DND-41 (cell line): Measurements from ENCODE around the gene XKR7.
A peak's percentile ranks its signal among the peaks of the same experiment; 100 is the strongest.

Experiments
- ATAC-seq: fragments of 200-7000 bp; cut with Tn5 transposase; 3 replicates; pipeline ENCODE4 v1.9.1; 2021; ENCODE audit warnings: low read depth; ENCODE audit not compliant: insufficient read depth
- DNase-seq: peaks from one replicate; pipeline ENCODE4 v3.0.0-alpha.2; 2020
- H2AFZ ChIP-seq: 2 replicates; pipeline ENCODE4 v1.6.0; 2012; ENCODE audit warnings: low read depth, low read length
- H3K27ac ChIP-seq: 2 replicates; pipeline ENCODE4 v1.5.1; 2012; ENCODE audit warnings: low read length, inconsistent platforms
- H3K27me3 ChIP-seq: fragments of 200-600 bp; sonication (generic); 2 replicates; pipeline ENCODE4 v1.6.0; 2012; ENCODE audit warnings: low read length, mild to moderate bottlenecking, inconsistent platforms; ENCODE audit not compliant: insufficient read depth, poor library complexity
- H3K36me3 ChIP-seq: 2 replicates; pipeline ENCODE4 v1.5.1; 2012; ENCODE audit warnings: low read length, inconsistent platforms; ENCODE audit not compliant: insufficient read depth
- H3K4me1 ChIP-seq: 2 replicates; pipeline ENCODE4 v1.5.1; 2012; ENCODE audit warnings: mild to moderate bottlenecking, low read length; ENCODE audit not compliant: insufficient read depth
- H3K4me2 ChIP-seq: 2 replicates; pipeline ENCODE4 v1.6.0; 2012; ENCODE audit warnings: mild to moderate bottlenecking, moderate library complexity, low read length, inconsistent platforms; ENCODE audit not compliant: insufficient read depth
- H3K4me3 ChIP-seq, 2 experiments: fragments of 200-600 bp in 1 of 2; shearing (Covaris generic) in 1 of 2; 2 replicates each; pipeline ENCODE4 v1.5.1; 2012 to 2016; ENCODE audit warnings: inconsistent platforms in 2 of 2, low read length in 2 of 2, mild to moderate bottlenecking in 2 of 2, low read depth in 1 of 2, moderate library complexity in 1 of 2
- H3K79me2 ChIP-seq: 2 replicates; pipeline ENCODE4 v1.6.0; 2012; ENCODE audit warnings: low read length, inconsistent platforms; ENCODE audit not compliant: insufficient read depth
- H3K9ac ChIP-seq: 2 replicates; pipeline ENCODE4 v1.6.0; 2012; ENCODE audit warnings: low read depth, mild to moderate bottlenecking, inconsistent platforms, low read length, moderate library complexity
- H3K9me3 ChIP-seq: 2 replicates; pipeline ENCODE4 v1.5.1; 2012; ENCODE audit warnings: low read length, moderate library complexity, mild to moderate bottlenecking, inconsistent platforms; ENCODE audit not compliant: insufficient read depth, severe bottlenecking
- H4K20me1 ChIP-seq: 2 replicates; pipeline ENCODE4 v1.6.0; 2012; ENCODE audit warnings: low read length; ENCODE audit not compliant: insufficient read depth
- CTCF ChIP-seq: IDR thresholded peaks from 2 replicates; pipeline ENCODE4 v1.5.1; 2012; ENCODE audit warnings: borderline replicate concordance, low read length, moderate library complexity, mild to moderate bottlenecking; ENCODE audit not compliant: poor library complexity, severe bottlenecking; ENCODE audit errors: extremely low read depth
- EZH2 ChIP-seq: IDR thresholded peaks from 3 replicates; pipeline ENCODE4 v1.6.1; 2012; ENCODE audit warnings: borderline replicate concordance, low read depth, mild to moderate bottlenecking, moderate library complexity, low read length, inconsistent platforms; ENCODE audit not compliant: severe bottlenecking

The XKR7 gene

GRCh38 chr20:31968291-31969126 lies 558 bp downstream of the XKR7 start:
- ATAC-seq (peak; percentile 99), DNase-seq (peak; percentile 89)
- Histone ChIP-seq H3K79me2 (no peaks in the 10 kb centered on the region), H3K27ac (no peak overlapping the region), H3K4me1 (no peaks in the 10 kb centered on the region), H3K9me3 (no peaks in the 10 kb centered on the region), H3K4me3 (no peak overlapping the region), H2AFZ (no peak overlapping the region), H3K27me3 (no peaks in the 10 kb centered on the region), H4K20me1 (peaks cover 6% of the 10 kb centered on the region), H3K4me2 (no peak overlapping the region), H3K36me3 (no peaks in the 10 kb centered on the region), H3K9ac (no peak overlapping the region)
- TF ChIP-seq CTCF = no peak
- TF ChIP-seq EZH2 = no peak

GRCh38 chr20:31969991-31970390 lies 2.0 kb downstream of the XKR7 start:
- DNase-seq (no peak), ATAC-seq (no peak)
- TF ChIP-seq EZH2 (no peak), CTCF (no peak)
- Histone ChIP-seq H3K27ac (no peak overlapping the region), H3K36me3 (no peaks in the 10 kb centered on the region), H3K9ac (no peak overlapping the region), H3K4me1 (no peaks in the 10 kb centered on the region), H3K79me2 (no peaks in the 10 kb centered on the region), H4K20me1 (peaks cover 8% of the 10 kb centered on the region), H3K4me2 (no peak overlapping the region), H3K4me3 (no peak overlapping the region), H3K27me3 (no peaks in the 10 kb centered on the region), H3K9me3 (no peaks in the 10 kb centered on the region), H2AFZ (no peak overlapping the region)

GRCh38 chr20:31972471-31973021 lies 4.6 kb downstream of the XKR7 start:
- Histone ChIP-seq H2AFZ (no peak overlapping the region), H3K79me2 (no peaks in the 10 kb centered on the region), H4K20me1 (peaks cover 6% of the 10 kb centered on the region), H3K4me2 (no peak overlapping the region), H3K4me1 (no peaks in the 10 kb centered on the region), H3K27me3 (no peaks in the 10 kb centered on the region), H3K4me3 (no peak overlapping the region), H3K36me3 (no peaks in the 10 kb centered on the region), H3K9ac (no peak overlapping the region), H3K27ac (no peak overlapping the region), H3K9me3 (no peaks in the 10 kb centered on the region)
- no peak for TF ChIP-seq EZH2
- no peak for TF ChIP-seq CTCF
- DNase-seq = no peak
- ATAC-seq = no peak

- H3K9me3 ChIP-seq = no peaks in the 10 kb centered on the region
- DNase-seq = no peak
- H4K20me1 ChIP-seq = peaks cover 4% of the 10 kb centered on the region; the same call in 1 of the 2 replicates
- no peak overlapping the region for H3K4me3 ChIP-seq
- H3K4me1 ChIP-seq = no peaks in the 10 kb centered on the region
- ATAC-seq = no peak
- H3K27me3 ChIP-seq = no peaks in the 10 kb centered on the region
- H3K4me2 ChIP-seq = no peak overlapping the region
- no peak overlapping the region for H3K9ac ChIP-seq
- TF ChIP-seq EZH2 (no peak), CTCF (no peak)
- no peak overlapping the region for H3K27ac ChIP-seq
- H2AFZ ChIP-seq = no peak overlapping the region
- H3K79me2 ChIP-seq = no peaks in the 10 kb centered on the region
- H3K36me3 ChIP-seq = no peaks in the 10 kb centered on the region
Observed at GRCh38 chr20:31974296-31974695, 6.3 kb downstream of the XKR7 start.
